Adipose tissue (tissue), 3 donors: ENCODE results near the gene EHHADH. TPM values are rescaled to one million over a fixed set of nuclear protein-coding genes. Genes with fewer than 3 reads are reported as not detected.

Experiments
- H3K27ac ChIP-seq: one replicate; pipeline ENCODE4 v1.5.1; 2013; ENCODE audit warnings: low read depth, low read length
- WGBS, 3 donors: extraction: QIAGEN DNeasy Blood & Tissue Kit; methylation state at CpG; one replicate each; pipeline ENCODE4 v1.1.7; 2013; 5-methylcytosine and 5-hydroxymethylcytosine counted together
- polyA plus RNA-seq, 3 donors: library from polyadenylated mRNA; stranded (reverse); fragments of 200-250 nt; gene quantifications; one replicate each; pipeline ENCODE4 v1.2.3, GENCODE V29; 2013
- donor health status: healthy with polysubstance abuse.
- donor health status: Bipolar disorder and iron deficiency.
- donor health status: healthy.

EHHADH gene
- polyA plus RNA-seq, 3 donors: 3.6 to 6.8 (median 4.8) TPM

DNA sequence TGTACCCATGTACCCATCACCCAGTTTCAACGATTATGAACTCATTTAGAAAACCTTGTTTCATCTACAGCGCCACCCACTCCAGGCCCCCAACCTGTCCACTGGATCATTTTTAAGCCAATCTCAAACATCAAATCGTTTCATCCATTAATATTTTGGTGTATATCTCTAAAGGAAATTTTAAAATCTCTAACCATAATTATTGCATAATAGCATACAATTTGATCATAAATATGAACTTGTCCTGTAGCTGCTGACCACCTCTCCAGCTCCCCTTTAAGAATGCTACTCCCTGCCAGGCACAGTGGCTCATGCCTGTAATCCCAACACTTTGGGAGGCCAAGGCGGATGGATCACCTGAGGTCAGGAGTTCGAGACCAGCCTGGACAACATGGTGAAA, 98.2 kb downstream of the EHHADH start:
- H3K27ac ChIP-seq: no peak overlapping the region
- 87 to 93% (median 93%) methylated on average over 5 of the region's 5 CpGs for WGBS, 3 donors

DNA sequence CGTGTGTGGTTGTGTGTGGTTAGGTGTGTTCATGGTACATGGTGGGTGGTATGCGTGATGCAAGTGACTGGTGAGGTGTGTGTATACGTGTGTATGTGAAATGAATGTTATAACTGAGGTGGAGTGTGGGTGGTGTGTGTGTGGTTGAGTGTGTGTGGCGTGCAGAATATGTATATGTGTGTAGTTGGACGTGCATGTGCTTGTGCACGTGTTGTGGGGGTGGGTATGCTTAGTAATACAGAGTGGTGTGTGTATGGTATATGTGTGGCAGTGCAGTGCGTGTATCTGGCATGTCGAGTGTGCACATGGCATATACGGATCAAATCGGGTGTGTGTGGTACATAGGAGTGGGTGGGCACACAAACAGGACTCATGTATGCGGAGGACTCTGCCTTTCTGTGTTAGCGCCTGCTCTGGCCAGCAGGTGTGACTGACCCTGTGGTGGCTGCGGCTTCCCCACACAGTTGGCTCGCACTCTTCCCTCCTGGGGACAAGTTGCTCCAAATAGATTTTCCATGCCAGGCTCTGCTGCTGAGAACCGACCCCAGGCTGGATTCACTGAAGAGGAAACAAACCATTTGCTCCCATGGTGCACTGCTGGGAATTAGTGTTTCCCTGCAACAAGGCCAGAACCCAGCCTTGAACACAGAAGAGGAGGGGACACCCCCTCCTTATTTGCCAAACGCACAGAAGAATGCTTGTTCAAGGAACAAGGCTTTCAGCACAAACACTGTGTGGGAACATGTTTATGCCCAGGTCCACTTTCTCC, 99.8 kb downstream of the EHHADH start:
- no peak overlapping the region for H3K27ac ChIP-seq
- 76 to 80% (median 76%) methylated on average over 16 of the region's 16 CpGs for WGBS, 3 donors

DNA sequence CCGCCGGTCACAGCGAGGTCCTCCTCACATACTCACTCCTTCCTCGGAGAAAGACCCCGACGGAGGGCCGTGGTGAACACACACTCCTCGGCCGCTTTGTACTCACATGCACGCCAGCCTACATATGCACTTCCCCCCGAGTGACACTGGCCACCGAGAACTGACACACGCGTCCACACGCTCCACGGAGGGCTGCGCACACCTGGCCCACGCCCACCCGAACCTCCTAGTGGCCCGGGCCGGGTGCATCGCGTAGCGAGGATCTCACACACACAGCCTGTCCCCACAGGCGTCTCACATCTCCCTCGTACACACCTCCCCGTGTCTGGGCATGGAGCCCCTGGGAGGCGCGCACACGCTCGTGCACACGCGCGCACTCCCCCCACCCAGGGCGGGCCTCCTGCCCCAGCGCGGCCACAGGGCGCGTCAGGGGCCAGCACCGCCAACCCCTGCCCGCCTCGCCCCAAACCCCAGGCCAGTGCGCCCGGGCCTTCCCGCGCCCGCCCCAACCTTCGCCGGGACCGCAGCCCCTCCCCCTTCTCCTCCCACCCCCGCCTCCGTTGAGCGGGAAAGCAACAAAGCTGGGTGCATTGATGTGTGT, 100.6 kb downstream of the EHHADH start:
- WGBS, 3 donors: 1 to 2% (median 2%) methylated on average over 47 to 53 of the region's 53 CpGs
- no peak overlapping the region for H3K27ac ChIP-seq

DNA sequence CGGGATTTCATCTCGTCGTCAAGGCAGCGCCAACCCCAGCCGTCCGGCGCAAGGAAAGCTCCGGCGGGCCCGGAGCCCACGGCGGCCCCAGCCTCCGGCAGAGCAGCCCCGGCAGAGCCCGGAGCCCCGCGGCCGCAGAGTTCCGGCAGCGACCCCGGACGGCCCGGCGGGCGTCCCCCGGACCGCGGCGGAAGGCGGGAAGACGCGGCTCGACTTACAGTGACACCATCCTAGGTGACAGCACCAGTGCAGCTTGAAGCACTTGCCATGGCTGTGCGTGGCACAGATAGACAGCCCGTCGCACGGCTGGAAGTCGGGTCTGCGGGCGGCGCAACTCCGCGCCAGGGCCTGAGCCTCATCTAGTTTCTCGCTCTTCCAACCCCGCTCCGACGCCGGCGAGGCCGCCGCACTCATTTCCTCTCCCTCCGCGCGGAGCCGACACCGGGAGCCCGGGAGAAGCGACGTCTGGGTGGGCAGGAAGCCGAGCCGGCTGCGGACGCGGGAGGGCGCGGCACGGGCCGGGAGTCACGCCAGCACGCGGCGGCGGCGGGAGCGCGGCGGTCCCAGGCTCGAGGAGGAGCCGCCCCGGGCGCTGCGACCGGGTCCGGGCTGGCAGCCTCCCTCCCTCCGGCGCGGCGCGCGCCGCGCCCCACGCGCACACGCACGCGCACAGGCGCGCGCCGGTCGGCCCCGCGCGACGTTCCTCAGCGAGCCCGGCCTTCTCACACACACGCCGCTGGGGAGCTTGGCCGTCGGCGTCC, 101.3 kb downstream of the EHHADH start, which contains the start of gene C3orf70:
TSS of gene C3orf70 (minus strand) at position 651 of the 761 bp plus-strand sequence. CDS start at position 414, 237 bp downstream.
- WGBS, 3 donors: 0% methylated on average over 85 to 104 of the region's 113 CpGs
- no peak within 1 kb of the TSS for H3K27ac ChIP-seq

DNA sequence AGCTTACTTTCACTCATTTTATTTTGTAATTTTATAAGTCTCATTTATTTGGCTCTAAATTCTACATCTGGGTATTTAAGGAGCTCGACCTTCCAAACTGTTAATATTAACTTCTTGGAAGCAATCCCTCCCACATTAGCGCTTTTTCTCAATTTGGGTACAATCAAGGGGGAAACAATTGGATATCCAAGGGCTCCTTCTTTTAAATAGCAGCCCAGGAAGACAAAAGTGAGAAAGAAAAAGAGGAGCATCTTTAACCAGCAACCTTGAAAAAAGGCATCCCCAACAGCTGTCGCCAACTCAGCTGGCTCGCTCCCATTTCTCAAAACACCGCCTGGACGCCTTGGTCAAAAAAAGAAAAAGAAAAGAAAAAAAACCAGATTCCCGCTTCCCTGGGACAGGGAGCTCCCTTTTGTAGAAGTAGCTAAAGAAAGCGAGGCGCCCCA, 101.9 kb downstream of the EHHADH start:
- 4 to 5% (median 5%) methylated on average over 9 of the region's 9 CpGs for WGBS, 3 donors

DNA sequence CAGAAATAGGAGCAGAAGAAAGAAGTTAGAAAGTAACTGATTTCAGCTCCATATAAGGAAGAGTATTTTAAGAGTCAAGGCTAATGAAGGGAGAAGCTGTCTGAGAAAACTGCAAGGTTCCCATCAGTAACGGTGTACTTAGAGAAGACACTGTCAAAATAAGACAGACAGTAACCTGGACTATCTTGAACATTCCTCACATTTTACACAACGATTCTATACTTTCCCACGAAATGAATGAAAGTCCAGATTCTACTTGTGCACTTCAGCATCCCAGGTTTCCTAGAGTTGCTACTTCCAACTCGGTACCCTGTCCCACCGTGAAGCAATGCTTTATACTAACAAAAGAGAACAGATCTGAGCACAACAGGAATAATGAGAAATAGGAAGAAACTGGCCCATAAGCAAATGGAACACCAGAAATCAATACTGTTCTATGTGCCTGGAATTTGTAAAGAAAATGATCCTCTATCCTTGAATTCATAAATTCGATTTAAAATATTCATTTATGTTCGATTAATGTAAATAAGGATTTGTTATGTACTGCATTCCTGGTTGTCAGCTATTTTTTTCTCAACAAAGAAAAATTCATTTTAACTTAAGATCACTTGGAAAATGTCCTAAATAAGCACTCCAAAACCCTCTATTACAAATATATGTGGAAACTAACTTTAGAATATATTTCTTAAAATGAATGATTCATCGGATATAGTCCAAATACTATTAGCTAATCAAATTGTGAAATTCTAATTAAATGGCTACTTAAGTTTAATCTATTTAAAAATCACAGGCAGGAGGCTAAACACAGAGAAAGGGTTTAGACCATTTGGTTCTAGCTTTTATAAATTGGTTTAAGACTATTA, 102.5 kb downstream of the EHHADH start:
- 47 to 69% (median 69%) methylated on average over 8 of the region's 8 CpGs for WGBS, 3 donors
- H3K27ac ChIP-seq: no peak overlapping the region

More for the DNA sequence above, 101.9 kb downstream of the EHHADH start:
- H3K27ac ChIP-seq: no peak overlapping the region

DNA sequence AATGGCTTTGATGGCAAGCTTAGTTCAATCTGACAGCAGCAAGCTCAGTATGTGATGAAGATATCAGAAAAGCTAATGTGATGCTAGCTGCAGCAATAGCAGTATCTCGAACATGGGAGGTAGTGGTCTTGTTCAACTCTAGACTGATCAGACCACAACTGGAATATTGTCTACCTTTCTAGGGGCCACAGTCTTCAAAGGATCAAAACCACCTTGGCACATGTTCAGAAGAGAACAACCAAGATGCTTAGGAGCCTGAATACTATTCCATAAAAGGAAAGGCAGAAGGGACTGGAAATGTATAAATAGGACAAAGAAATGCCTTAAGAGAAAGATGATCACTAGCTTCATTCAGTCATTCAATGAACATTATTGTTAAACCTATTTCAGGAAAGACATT, 103.3 kb downstream of the EHHADH start:
- WGBS, 3 donors: 84 to 92% (median 88%) methylated on average over 1 of the region's 1 CpG

DNA sequence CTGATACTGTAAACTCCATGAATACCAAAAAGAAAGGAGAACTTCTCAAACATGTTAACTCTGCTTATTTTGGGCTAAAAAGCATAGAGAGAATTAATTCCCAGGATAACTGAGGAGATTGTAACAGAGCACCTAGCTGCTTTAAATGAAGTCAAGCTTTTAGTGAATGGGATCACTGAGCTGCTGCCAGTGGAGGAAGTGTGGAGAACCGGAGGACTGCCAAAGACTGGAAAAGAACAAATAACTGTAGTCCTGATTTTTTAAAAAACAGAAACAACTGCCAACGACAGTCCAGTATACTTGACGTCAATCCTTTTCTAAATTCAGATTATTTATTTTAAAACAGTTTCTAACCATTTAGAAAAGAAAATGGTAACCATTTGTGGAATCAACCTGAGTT, 104.3 kb downstream of the EHHADH start:
- H3K27ac ChIP-seq: no peak overlapping the region
- WGBS, 3 donors: 48 to 62% (median 60%) methylated on average over 3 of the region's 3 CpGs

More for the DNA sequence above, 103.3 kb downstream of the EHHADH start:
- no peak overlapping the region for H3K27ac ChIP-seq

DNA sequence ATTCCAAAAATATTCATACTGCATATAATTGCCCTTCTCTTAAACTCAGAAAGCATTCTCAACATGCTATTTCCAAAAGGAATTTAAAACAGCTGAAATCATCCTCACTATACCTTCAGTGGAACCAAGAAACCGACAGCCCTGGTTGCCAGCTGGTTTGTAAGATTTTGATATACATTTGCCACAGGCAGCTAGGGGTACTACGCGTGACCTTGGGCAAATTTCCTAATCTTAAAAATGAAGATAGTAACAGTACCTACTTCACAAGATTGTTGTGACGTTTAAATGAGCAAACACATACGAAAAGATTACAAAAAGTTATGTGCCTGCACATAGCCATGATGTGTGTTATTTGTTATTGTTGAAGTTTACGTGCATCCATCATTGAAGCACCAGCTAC, 108.3 kb downstream of the EHHADH start:
- no peak overlapping the region for H3K27ac ChIP-seq
- WGBS, 3 donors: 75 to 95% (median 94%) methylated on average over 6 of the region's 6 CpGs

DNA sequence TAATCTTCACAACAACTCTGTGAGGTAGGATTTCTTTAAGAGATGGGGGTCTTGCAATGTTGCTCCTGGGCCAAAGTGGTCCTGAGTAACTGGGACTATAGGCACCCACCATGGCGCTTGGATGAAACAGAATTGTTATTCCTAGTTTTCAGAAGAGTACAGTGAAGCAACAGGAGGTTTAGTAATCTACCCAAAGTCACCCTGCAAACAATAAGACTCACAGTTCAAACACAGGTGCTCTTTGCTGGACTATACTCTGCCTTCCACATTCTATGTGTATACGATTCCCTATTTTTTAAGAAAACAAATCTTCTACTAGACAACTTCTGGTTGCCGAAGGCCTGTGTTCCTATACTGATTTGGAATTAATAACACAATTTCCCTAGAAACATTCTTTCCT, 109.1 kb downstream of the EHHADH start:
- no peak overlapping the region for H3K27ac ChIP-seq
- 88 to 95% (median 89%) methylated on average over 3 of the region's 3 CpGs for WGBS, 3 donors

Other genes with a start within 250 kb of the EHHADH start
- gene C3orf70, start 101.0 kb downstream of the EHHADH start, polyA plus RNA-seq: 1 to 10 TPM in 2 of 3 donors, under 1 TPM in 1; 0.23 to 1.6 (median 1.1) TPM
- 10 to 100 TPM; 11.0 to 26.0 (median 15.5) TPM for gene MAP3K13, start 109.1 kb upstream of the EHHADH start, polyA plus RNA-seq
- gene TMEM41A, start 245.0 kb upstream of the EHHADH start, polyA plus RNA-seq: 10 to 100 TPM in 1 of 3 donors, 1 to 10 TPM in 2; 3.6 to 12.4 (median 6.0) TPM